HG03103 (cell line): ENCODE measurements around the gene KCNIP1.

Experiments
- ATAC-seq: cut with Tn5 transposase; IDR thresholded peaks from one replicate; pipeline ENCODE4 v1.9.1; 2021; ENCODE audit warnings: low read depth; ENCODE audit not compliant: unreplicated experiment

The KCNIP1 gene

DNA sequence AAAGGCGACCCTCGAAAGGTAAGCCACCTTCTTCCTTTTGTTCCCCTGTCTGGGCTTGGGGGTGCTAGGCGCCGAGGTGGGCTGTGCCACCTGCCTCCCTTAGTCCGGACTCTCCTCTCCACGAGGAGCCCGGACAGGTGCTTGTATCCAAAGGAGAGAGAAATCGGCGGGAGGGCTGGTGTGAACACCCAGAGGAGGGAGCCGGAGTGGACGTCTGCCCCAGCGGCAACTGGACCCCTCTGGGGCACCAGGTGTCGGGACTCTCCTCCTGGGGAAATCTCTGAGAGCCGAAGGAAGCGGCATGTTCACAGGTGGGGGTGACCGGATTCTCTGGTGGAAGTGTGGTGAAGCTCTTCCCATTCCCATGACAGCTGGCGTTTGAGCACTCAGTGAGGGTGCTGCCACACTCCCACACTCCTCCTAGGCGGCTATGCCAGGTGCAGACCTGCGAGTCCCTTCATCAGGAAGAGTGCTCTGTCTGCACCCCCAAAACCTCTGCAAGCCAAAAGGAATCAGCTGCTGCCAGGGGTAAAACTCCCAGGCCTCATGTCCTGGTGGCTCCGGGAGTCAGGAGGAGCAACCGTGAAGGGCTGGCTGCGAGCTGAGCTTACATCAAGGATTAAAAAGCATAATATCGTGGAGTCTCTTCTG, 921 bp downstream of the KCNIP1 start:
- ATAC-seq = no peak

DNA sequence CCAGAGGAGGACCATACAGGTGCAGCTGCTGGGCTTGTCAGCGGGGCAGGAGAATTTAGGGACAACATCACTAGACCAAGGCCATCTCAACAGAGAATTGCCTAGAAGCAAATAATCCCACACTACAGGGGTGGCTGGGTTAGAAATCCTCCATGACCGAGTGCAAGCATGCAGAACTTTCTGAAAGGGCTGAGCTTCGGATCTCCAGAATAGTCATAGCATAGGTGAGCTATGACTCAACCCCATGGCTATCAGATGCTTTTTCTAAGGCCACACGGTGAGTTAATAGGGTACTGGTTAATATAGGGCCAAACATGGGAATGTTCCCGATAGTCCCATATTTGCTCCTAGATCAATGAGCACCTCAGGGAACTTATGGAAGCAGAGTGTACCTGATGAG, 4.2 kb downstream of the KCNIP1 start:
- no peak for ATAC-seq

DNA sequence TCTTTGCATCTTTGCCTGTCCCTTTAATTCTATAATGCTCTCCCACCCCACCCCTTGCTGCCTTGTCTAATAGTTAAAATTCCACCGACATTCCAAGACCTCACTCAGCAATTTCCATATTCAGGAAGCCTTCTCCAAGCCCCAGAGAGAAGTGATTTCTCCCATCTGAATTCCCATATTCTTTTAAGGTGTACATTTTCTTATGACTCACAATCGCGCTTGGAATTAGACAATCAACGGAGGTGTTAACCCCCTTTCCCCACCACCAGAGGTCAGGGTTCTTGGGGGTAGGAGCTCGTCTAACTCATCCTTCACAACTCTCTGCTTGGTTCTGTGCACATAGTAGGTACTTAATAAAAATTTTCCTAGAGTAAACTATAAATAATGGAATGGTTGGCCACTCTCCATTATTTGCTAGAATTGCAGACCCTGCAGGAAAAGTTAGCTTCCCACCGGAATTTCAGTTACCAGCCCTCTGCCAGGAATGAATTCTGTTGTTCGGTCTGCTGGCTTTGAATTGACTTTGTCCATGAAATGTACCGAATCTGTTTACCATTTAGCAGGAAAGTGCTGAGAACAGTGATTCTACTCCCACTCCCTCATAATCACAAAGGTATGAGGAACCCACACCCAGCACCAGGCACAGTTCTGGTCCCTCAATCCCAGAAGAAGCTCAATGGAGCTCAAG, 5.0 kb downstream of the KCNIP1 start:
- ATAC-seq = no peak

DNA sequence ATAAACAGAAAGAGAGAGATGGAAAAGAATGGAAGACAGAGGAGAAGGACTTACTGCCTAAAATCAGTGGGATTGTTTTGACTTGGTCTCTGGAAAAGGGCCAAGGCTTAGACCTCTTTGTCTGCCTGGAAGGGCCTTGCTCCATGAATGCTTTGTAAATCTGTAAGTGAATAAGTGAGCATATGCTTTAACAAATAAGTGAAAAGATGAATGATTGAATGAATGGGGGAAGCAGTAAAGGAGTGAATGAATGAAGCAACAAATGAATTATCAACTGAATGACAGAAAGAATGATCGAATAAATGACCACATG, 5.5 kb downstream of the KCNIP1 start:
- ATAC-seq = no peak

- ATAC-seq = no peak
These were observed 6.3 kb downstream of the KCNIP1 start for GRCh38 chr5:170510126-170510525.

- no peak for ATAC-seq
These were observed 6.7 kb downstream of the KCNIP1 start for GRCh38 chr5:170510559-170510958.

DNA sequence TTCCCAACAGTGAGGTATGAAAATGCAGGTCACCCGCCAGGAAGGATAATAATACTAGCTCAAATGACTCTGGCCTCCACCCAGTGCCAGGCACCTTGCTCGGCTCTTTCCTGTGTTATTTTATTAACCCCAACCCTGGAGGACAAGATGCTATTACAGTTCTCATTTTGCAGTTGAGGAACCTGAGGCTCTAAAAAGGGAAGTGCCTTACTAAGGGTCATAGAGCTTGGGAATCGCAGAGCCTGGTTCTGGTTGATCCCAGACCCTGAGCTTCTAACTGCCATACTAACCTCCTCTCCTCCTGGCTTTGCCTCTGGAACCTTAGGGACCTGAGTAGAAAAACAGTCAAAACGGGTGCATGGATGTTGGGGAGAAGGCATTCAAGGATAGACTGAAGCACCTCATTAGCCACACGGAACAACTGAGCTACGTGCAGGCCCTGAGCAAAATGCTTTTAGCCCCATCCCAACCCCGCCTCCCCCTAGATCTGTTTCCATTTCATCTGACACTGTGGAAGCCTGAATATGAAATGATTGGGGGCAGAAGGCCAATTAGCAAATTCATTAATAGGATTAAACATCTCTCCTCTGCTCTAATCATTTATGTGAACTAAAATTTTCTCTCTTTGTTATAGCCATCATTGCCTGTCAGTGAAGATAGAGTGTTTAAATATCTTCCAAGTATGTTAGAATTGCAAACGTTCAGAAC, 7.9 kb downstream of the KCNIP1 start:
- ATAC-seq = no peak

DNA sequence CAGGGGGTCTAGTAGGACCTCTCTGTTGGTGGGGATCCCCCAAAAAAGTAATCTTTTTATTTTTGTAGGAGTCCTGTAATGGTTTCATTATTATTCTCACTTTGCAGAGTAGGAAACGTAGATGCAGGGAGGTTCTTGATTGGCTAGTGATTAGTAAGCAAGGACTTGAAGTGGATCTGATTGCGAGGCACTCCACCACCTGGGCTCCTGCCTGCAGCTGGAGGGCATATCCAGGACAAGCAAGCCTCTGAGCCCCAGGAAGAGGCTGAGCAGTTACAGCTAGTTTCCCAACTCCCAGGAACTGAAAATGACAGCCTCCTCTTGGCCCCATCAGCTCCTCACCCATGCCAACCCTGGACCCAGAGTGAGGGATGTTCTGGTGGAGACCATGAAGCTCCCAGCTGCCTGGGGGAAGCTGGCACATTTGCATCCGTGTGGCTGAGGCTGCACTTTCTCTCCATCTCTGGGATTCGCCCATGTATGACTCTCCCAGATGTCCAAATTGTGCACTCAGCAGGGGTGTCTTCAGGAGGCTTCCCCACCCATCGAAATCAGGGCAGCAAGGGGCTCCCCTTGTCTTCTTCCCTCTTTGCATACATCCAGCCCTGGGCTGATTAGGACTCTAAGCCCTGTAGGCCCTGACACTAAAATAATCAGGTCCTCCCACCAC, 10.2 kb downstream of the KCNIP1 start:
- no peak for ATAC-seq

DNA sequence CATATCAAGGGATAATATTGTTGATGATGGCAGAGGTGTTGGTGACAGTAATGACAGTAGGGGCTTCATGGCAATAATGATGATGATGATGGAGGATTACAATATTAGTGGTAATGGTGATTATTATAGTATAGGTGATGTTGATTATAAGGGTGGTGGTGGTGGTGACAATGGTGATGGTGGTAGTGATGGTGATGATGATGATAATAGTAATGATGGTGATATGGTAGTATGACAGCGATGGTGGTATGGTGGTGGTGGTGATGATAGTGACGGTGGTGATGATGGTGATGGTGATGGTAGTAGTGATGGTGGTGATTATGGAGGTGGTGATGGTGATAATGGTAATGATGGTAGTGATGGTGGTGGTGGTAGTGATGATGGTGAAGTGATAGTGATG, 13.6 kb downstream of the KCNIP1 start:
- ATAC-seq = no peak

DNA sequence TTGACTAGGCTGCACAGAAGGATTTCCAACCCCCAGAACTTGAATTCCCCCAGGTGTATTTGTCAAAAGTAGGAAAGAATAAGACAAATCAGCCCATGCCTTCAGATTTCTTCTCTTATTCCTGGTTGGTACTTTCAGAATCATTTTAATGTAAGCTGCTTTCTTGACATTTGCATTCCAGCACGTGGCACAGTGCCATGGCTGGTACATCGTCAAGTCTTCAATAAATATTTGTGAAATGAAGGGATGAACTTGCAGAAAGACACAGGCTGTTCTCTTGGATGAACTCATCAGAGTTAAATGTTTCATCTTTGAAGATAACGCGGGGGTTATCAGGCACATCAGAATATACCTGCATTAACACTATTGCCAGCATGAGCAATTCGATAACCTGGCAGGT, 14.5 kb downstream of the KCNIP1 start:
- no peak for ATAC-seq

- ATAC-seq = no peak
These were observed 15.7 kb downstream of the KCNIP1 start for GRCh38 chr5:170519549-170519948.

DNA sequence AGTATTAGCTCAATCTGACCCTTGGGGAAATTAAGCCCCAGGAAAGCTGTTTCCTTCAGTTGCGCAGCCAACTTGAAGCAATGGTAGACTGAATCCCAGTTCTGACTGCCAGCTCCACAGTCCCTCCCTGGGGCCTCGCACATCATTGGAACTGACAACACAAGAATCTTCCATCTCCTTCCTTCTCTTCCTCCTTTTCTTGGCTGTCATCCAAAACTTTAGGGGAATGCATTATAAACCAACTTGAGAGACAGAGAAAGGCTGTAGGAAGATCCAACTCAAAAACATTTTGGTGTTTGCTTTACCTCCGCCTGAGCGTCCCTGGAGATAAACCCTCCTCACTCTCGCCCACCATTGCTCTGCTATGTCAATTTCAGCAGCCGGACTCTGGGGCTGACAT, 16.6 kb downstream of the KCNIP1 start:
- no peak for ATAC-seq

DNA sequence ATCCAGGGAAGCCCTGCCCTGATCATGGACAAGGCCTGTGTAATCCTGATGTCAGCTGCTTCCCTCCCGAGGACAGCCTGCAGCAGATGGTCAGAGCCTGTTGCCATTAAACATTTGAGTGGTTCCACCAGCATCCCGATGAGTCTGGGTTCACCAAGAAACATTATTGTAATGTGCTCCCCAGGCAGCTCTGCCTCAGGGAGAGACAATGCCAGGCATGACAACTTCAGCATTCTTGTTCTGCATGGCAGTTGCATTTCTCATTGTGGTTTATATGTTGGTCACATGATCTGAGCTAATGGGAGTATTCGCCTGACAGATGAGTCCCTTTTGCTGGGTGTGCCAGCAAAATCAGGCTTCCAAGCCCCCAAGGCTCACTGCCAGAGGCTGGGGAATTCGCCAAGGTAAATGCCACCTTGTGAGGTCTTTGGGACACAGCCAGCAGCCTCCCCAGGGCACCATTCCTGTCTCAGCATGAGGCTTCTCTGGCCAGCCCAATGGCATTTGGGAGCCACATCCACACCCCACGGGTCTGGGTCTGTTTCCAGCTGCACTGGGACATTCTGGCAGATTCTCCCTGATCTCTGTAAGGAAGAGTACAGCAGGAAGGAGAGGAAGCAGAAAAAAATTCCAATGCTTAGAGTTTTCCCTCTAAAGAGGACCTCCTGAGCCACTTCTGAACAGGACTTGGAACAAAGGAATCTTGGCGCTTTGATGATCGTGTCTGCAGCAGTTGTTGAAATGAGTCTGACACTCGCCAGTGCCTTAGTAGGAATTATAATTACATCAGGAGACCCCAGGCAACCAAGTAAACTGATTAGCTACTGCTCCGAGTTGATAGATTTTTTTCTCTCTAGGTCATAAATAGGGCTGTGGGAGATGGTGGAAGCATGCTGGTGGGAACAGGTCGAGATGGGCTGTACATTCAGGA, 18.7 kb downstream of the KCNIP1 start:
- ATAC-seq = no peak

DNA sequence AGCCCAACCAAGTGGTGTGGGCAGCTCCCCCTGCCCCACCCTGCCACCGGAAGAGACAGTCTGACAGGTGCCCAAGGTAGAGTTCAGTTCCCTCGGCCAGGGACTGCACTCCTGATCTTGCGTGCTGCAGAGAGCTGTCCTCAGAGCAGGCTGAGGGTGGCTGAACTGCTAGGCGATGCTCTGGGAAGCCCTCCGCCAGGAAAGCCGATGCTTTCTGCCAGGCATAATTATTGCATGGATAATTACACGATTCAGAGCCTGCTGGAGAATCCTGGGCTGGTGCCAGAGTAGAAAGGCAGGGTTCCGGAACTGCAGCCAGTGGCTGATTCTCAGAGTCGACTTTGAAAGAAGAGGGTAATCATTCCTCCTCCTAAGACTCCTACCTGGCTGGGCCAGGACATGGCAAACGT, 19.3 kb downstream of the KCNIP1 start:
- no peak for ATAC-seq

GRCh38 chr5:170523830-170524229, 20.0 kb downstream of the KCNIP1 start:
- no peak for ATAC-seq

GRCh38 chr5:170524576-170524975, 20.8 kb downstream of the KCNIP1 start:
- ATAC-seq = no peak

DNA sequence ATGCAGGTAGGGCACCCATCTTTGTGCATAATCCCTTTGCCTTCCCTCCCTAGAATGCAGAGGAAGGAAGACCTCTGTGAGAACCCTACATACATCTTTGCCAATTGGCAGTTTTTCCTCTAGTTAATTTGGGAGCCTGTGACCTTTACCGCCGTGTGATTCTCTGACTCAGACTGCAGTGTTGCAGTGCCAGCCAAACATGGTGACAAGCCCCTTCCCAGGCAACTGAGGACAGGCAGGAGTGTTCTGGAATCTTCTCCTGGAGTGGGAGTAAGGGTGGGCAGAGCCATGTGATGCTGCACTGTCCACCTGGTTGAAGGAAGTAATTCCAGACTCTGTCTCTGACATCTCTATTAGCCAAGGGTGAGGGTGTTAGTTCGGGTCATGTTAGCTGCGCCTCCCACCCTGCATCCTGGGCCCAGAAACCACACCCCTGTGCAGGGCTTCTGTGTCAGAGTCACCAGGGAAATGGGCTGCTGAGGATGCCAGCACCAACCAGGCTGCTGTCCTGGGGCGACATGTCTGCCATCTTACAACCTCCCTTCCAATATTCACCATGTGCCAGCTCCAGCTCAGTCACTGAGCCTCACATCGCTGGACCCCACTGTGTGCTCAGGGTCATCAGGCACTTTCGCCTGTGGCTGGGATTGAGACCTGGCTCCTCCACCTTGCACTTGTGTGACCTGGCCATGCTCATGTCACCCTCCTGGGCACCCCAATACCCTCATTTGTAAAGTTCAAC, 21.8 kb downstream of the KCNIP1 start:
- no peak for ATAC-seq

GRCh38 chr5:170527991-170528390, 24.2 kb downstream of the KCNIP1 start:
- ATAC-seq = no peak

GRCh38 chr5:170528976-170529375, 25.2 kb downstream of the KCNIP1 start:
- ATAC-seq = no peak

GRCh38 chr5:170532935-170533334, 29.1 kb downstream of the KCNIP1 start:
- no peak for ATAC-seq
